Left renal cortex interstitium (tissue), 4 donors: ENCODE measurements around the gene SLC7A8. TPM values are rescaled to one million over a fixed set of nuclear protein-coding genes. Genes with fewer than 3 reads are reported as not detected.

ENCODE experiments used
- DNase-seq, 4 donors: peaks; one replicate each; pipeline ENCODE4 v3.0.0-alpha.2; 2013; ENCODE audit warnings: low read depth in 4 of 4, low spot score in 2 of 4, missing footprints in 1 of 4
- polyA plus RNA-seq, 4 donors: library from polyadenylated mRNA; unstranded; fragments of 120-200 nt; gene quantifications; one replicate each; pipeline ENCODE4 v1.2.1, GENCODE V29; 2013; ENCODE audit not compliant: insufficient read length in 4 of 4

Gene SLC7A8
- polyA plus RNA-seq, 4 donors: 80.6 to 108 (median 96.2) TPM

DNA sequence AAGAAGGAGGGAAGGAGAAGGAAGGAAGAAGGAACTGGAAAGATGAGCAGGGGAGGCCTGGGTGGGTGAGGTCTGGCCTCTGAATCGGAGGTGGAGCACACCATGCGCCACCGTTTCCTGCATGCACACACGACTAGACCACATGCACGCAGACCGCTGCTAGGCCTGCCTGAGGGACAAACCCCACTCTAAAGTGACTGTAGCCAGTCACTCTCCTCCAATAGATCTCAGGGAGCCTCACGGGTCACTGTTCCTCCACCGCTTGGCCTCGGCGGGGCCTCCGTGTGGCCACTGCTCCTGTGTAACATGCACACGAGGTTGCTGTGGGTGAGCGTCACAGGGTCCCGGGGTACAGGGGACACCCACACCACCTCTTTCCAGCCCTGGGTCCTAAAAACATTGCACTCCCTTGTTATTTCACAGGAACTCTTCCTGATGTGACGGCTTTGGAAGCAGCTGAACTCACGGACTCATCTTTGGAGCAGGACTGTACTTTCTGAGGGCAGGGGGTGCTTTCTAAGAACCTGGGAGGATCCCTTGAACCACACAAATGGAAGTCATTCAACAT lies 46.8 kb downstream of the SLC7A8 start:
- no peak for DNase-seq

DNA sequence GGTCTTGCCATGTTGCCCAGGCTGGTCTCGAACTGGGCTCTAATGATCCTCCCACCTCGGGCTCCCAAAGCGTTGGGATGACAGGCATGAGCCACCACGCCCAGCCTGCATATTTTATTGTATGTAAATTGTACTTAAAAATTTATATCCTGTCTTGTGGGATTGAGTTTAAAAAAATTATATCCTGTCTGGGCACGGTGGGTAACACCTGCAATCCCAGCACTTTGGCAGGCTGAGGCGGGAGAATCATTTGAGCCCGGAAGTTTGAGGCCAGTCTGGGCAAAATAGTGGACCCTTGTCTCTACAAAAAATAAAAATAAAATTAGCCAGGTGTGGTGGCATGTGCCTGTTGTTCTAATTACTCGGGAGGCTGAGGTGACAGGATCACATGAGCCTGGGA lies 50.5 kb downstream of the SLC7A8 start:
- DNase-seq: no peak

DNA sequence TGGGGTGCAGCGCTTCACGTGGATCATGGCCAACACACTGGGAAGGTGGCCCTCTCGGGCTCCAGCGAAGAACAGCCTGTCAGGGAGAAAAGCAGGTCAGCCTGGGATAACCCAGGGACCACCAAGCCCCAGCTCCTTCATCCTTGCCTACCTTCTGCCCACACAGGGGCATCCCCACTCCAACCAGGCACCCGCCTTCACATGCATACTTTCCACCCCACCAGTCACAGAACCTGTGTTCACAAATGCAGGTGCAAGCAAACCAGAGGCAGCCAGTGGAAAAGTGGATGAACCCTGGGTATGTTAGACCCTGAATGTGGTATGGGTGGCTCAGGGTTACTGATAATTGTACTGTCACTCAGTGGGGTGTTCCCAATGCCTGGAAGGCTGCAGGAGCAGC lies 52.0 kb downstream of the SLC7A8 start:
- no peak for DNase-seq

DNA sequence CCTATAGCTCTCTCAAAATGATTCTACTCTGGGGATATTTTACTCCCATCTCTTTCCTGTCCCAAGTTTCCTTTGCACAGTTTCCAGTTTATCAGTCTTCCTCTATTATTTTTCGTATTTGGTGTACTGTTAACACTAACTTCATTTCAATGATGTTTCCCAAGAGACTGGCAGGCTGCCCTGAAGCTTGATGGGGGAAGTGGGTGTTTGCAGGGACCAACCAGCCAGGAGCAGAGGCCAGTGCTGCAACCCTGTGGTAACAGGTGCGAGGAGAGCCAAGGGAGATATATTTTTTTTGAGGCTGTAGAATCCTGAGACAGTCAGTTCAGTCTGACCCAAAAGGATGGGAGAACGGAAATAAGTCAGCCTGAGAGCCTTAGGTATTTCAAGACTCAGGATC lies 52.6 kb downstream of the SLC7A8 start:
- no peak for DNase-seq

DNA sequence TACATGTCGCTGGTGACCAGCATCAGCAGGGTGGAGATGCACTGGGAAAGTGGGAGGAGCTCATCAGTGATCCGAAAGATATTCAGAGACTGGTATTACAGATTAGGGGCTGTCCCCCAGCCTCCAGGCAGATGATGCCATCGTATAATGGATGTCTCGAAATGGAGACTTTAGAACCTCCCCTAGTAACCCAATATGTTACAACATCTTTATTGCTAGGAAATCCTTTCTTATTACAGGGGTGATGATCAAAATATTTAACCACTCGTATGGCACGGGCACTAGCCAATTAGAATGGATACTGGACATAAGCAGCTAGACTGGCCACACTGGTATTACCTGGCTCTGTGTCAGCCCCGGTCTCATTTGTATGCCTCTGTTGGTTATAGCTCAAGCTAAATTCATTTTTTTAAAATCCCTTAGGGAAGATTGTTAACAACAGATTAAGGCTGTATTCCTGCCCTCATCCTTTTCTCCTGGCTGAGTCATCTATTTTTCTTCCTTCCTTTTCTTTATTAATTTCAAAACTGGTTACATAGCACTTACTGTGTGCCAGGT lies 53.6 kb downstream of the SLC7A8 start:
- DNase-seq: no peak

DNA sequence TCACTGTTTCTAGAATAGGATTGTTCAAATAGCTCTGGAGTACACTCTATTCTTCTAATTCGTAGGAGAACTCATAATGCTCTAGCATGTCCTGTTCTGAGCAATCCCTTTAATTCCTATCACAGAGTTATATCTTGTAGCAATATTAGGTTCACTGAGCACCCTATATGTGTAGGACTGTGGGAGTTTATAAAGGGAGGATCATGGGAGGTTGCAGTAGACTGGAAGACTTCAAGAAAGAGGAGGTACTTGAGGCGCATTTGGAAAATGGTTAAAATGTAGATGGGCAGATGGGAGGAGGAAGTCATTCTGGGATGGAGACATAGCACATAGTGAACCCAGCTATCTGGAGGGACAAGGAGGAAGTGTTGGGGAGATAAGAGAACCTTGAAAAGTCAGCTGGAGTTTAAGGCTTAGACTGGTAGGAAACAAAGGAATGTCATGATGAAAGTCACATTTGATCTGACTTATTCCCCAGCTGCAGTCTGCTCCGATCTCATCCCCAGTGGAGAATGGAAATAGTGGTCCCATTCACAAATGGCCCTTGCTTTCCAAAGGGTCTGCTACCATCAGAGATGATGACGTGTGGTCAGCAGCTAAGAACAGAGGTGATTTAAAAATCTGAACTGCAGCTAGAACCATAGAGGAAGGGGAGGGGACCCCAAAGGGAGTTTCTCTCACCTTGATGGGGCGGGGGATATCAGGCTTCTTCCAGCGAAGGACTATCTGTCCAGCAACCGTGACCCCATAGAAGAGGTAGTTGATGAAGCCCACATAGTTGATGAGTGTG lies 54.3 kb downstream of the SLC7A8 start:
- DNase-seq: no peak

DNA sequence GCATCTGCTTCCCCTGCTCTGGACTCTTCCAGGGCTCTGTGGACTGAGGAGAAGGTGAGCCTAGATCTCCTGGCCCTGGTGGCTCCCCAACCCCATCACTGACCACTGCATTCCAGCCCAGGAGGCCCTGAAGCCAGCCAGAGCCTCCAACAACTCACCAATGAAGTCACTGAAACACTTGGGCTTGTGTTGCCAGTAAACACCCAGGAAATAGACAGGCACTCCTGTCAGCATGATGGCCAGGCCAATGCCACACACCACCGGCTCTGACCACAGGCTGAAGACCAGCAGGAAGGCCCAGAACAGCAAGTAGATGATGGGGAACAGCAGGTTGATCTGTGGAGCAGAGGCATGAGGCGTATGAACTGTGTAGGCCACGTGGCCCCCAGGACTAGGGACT lies 55.6 kb downstream of the SLC7A8 start:
- no peak for DNase-seq

DNA sequence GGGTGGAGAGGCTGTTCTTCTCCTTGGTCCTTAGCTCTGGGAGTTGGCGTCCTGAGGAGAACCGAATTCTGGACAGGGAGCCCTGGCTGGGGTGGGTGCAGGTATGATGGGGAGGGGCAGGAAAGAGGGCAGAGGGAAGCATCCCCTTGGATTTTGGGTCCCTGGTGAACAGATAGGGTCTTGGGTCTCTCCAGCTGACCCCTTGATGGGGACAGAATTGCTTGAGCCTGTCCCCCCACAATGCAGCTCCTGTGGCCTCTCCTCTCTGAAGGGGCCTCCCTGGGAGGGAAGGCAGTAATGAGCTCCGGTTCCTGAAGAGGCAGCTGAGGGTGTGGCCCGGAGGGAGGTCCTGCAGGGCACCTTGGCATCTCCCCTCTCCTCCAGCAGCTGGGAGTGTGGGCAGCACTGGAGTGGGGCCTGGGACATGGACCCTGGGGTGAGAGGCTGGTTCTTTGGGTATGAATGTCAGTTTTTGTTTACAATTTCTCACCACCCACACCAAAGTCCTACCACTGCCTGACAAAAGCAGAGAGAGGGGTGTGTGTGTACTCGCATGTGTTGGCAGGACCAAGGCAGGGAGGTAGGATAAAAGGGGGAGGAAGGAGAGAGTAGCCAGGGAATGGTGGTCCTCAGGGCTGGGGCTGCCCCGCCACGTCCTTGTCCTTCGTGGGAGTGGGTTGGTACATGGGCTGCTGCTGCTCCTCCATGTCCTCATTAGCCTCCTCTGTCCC lies 56.7 kb downstream of the SLC7A8 start:
- no peak for DNase-seq

DNA sequence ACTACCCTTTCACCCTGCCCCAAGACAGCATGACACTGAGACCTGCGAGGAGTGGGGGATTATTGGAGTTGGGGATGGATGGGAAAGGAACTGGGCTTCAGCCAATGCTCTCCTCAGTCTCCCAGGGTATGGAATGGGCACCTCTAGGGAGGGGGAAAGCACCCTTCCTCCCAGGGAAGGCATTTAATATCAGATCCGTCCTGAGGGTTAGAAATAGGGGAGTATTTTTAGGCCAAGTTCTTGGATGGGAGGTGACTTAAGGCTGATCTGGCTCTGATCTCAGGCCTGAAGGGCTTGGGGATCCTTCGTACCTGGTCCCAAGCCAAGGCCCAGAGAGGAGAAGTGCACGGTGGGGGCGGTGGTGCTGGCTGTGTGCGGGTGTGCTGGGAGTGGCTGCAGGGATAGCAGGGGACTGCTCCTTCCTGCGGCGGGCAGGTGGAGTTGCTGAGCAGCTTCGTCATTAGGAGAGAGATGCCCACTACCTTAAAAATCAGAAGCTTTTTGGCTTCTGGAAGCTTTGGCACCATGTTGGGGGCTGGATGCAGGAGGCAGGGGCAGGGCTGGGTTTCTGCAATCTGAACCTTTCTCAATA lies 57.4 kb downstream of the SLC7A8 start:
- DNase-seq: no peak

DNA sequence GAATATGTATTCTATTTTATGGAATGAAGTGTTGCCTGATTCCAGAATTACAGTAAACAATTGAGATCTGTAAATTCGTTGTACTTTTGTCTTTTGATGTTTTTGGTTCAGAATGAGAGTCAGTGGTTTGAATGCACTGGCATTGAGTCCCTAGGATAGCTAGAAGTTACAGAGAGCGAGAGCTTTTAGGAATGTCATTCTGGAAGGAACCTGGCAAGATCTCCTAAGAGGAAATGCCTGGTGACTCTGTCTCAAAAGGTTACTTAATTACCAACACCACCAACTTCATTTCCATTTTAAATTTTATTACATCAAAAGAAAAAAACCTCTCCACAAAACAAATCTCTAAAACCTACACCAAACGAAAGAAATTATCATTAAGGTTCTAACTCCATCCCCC lies 58.4 kb downstream of the SLC7A8 start:
- no peak for DNase-seq

DNA sequence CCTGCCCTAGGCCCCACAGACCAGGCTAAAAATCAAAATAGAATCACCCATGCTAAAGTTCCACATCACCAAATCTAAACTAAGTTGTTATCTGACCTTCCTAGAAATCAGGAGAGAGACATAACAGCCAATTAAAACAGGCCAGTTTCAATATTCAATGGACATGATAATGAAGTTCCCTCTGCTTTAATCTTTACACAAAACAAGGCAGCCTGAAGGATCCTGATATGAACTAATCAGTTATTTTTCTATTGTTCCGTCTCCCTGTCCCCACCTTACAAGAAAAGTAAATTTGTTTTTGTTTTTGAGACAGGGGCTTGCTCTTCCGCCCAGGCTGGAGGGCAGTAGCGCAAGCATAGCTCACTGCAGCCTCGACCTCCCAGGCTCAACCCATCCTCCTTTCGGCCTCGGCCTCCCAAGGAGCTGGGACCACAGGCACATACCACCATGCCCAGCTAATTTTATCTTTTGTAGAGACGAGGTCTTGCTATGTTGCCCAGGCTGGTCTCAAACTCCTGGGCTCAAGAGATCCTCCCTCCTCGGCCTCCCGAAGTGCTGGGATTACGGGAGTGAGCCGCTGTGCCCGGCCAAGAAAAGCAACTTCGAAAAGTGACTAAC lies 59.0 kb downstream of the SLC7A8 start:
- no peak for DNase-seq

DNA sequence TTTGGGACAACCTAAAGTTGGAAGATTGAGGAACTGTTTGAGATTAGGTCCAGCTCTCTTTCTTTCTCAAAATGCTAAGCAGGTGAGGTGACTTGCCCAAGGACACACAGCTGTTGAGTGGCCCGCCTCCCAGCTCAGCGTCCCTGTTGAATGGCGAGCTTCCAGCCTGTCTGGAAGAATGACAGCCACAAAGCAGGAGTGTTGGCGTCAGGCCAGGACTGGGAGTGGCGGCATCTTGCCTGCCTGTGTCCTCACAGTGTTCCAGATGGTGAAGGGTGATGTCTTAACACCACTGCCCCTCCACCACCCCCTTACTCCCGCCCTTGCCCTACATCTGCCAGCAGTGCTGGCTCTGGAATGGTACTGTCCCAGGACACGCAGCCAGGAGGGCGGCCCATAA lies 60.0 kb downstream of the SLC7A8 start:
- DNase-seq: no peak

DNA sequence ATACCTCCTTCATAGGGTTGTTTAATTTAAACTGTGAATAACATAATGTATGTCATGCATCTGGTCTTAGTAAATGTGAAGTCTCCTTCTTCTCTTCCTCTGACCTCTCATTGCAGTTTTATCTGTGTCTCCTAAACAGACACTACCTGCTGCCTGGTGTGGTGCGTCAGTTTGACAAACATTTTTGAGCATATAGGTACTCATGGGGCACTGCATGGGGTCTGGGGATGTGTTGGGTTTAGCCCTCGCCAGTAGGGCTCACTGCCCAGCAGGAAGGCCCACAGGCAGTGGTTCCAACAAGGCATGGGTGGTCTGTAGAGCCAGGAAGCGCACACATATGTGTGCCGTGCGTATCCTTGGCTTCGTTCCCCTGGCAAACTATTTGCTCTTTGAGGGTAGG lies 61.4 kb downstream of the SLC7A8 start:
- no peak for DNase-seq

DNA sequence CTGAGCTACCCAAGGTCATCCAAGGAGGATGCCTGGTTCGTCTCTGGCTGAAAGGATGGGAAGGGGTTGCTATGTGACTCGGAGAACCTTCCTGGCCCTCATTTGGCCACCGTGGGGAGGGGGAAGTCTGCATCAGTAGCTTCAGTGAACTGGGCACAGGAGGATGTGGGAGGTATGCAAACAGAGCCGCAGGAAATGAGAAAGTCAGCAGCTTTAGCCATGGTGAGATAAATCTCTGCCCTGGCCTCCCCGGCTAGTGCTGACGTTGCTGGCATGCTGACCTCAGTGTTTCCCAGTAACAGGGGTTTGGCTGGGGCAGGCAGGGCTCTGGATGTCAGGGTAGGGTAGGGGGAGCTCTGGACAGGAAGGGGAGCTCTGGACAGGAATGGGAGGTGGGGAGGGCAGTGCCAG lies 62.1 kb downstream of the SLC7A8 start:
- DNase-seq: peak; percentile 41 to 64 (median 58)

DNA sequence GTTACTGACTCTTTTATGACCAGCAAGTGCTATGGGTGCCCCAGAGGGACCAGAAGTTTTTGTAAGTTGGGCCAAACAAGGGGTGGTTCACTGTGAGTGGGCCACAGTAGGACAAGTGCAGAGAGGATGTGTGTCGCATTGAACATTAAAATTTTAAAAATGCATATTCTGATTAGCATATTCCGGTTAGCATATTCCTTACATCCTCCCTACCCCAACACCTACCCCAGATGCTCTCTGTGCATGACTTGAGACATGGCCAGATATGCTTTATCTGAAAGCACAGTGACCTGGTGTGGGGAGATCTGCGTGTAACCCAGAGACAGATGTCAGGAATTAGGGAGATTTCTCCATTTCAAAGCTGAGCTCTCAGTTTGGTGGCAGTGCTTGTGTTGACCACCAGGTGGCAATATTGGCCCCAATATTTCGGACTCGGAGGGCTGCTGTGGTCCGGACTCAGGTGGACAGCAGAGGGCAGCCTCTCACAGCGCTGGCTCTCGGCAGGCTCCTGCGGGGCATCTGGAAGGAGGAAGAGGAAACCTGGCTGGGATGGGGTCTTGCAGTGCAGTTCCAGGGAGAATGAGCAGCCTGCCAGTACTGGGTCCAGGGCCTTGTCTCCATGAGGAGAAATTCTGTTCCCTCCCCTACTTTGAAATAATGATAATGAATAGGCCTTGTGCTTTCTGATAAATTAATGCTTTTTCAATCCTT lies 62.8 kb downstream of the SLC7A8 start:
- DNase-seq: peak; percentile 66 to 88 (median 78)

DNA sequence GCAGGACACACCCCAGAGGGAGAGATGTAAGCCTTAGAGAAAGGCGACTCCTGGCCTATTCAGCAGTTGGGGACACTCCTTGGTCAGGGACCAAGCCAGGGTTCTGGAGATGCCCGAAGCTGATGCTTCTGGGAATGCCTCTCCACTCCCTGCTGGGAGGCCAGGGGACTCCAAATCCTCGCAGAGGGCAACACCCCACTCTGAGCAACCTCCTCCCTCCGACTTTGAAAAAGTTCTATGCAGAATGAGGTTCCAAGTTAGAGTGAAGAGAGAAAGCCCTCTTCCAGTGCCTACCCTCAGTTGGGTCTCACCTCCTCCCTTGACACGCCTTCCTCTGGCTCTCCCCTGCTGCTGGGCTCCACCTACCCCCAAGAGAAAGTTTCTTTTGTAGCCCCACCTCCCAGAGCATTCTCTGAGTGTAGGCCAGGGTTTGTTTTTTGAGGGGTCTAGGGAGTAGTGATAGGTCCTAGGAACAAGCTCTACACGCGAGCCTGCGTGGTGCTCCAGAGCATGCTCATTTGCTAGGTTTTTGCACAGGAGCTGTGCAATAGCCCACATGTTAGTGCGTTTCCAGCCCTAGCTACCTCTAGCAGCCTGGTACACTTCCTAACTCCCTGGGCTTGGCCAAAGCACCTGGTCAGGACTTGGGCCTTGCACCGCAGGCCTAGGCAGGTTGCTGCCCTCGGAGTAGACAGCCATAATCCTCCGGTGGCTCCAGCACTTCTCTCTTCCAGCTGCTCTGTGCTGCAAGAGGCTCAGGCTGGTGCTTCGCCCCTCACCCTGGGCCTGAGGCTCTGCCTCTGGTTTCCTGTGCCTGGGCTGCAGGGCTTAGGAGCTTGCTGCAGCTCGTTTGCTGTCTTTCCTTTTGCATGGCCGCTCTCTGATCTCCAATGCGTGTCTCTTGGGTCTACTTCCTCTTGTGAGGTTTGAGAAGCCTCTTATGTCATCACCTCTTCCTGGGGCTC lies 63.8 kb downstream of the SLC7A8 start:
- DNase-seq: no peak

DNA sequence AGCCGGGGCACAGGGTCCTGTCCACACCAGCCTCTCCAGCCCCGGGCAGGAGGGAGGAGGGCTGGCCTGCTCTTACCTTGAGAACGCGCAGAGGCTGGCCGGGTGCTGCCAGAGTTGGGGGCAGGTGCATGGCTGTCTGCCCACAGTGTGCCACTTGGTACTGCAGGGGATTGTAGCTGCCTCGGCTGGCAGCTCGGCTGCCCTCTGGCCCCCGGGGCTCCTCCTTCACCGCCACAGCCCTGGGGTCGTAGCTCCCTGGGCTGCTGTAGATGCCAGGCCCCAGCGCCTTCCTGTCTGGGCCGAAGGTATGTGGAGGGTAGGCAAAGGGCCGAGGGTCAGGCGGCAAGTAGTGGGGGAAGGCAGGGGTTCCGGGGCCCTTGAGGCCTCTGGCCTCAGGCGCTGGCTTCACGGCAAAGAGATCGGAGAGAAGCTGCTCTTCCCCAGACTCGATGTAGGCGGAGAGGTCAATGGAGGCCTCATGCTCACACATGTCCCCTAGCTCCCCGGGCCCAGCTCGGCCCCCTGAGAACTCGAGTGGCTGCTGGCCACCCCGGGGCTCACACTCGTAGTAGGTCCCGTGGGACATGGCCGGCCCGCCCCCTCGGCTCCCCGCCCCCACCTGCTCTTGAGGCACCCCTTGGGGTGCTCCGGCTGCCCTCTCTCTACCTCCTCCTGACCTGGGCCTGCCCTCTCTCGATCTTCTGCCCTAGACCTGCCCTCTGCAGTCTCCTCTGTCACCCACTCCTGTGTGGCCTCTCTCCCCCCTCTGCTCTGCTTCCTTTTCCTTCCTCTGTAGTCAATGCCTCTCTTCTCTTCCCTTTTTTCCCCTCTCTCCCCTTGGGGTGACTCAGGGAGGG lies 64.7 kb downstream of the SLC7A8 start, which contains the start of gene CEBPE:
Gene CEBPE, minus strand, starts transcription at position 750 of the 857 bp plus-strand sequence. Its CDS starts 164 bp downstream, at position 586.
- no peak for DNase-seq
